ENCODE measurements around the gene ITPR2. TPM values are rescaled to one million over a fixed set of nuclear protein-coding genes. Genes with fewer than 3 reads are reported as not detected.

ITPR2 gene
- polyA plus RNA-seq, 1 donor from 2014 or later: 27.5 TPM

DNA sequence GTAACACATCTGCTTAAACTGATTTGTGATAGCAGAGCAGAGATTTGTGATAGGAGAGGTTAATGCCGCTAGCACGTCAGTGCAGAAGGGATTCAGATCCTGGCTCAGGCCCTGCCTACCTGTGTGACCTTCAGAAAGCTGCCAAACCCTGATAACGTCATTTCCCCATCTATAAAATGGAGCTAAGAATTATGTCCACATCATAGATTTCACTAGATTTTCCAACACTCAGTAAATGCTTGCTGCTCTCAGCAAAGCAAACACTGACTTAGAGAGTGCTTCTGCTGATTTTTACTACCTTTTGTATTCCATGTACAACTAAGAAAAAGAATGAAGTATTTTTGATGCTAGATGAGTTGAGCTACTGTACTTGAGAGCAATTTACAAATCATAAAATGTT is 261.4 kb downstream of the ITPR2 start:
- no peaks in the 10 kb centered on the region for H3K27me3 Mint-ChIP-seq
- no peak overlapping the region for H3K4me3 Mint-ChIP-seq
- H3K4me1 Mint-ChIP-seq: peaks cover 12 to 27% (median 13%) of the 10 kb centered on the region in 3 donors
- no peak overlapping the region for H3K27ac Mint-ChIP-seq
- H3K36me3 Mint-ChIP-seq: peaks cover 6% of the 10 kb centered on the region
- peaks cover 0 to 1% (median 0%) of the 10 kb centered on the region in 3 donors for H3K9me3 Mint-ChIP-seq

- H3K9me3 Mint-ChIP-seq: no peaks in the 10 kb centered on the region
- no peak overlapping the region for H3K4me3 Mint-ChIP-seq
- peaks cover 14% of the 10 kb centered on the region for H3K36me3 Mint-ChIP-seq
Observed at GRCh38 chr12:26567126-26567525, 265.9 kb downstream of the ITPR2 start.

GRCh38 chr12:26566675-26567074 is 266.3 kb downstream of the ITPR2 start:
- no peak overlapping the region for H3K4me3 Mint-ChIP-seq
- peaks cover 0 to 2% (median 0%) of the 10 kb centered on the region in 3 donors for H3K4me1 Mint-ChIP-seq
- no peak overlapping the region for H3K27ac Mint-ChIP-seq
- H3K36me3 Mint-ChIP-seq: peaks cover 14% of the 10 kb centered on the region
- no peaks in the 10 kb centered on the region for H3K9me3 Mint-ChIP-seq
- no peaks in the 10 kb centered on the region for H3K27me3 Mint-ChIP-seq

More at GRCh38 chr12:26567126-26567525, 265.9 kb downstream of the ITPR2 start:
- peaks cover 0 to 2% (median 0%) of the 10 kb centered on the region in 3 donors for H3K4me1 Mint-ChIP-seq
- H3K27ac Mint-ChIP-seq: no peak overlapping the region
- H3K27me3 Mint-ChIP-seq: no peaks in the 10 kb centered on the region

DNA sequence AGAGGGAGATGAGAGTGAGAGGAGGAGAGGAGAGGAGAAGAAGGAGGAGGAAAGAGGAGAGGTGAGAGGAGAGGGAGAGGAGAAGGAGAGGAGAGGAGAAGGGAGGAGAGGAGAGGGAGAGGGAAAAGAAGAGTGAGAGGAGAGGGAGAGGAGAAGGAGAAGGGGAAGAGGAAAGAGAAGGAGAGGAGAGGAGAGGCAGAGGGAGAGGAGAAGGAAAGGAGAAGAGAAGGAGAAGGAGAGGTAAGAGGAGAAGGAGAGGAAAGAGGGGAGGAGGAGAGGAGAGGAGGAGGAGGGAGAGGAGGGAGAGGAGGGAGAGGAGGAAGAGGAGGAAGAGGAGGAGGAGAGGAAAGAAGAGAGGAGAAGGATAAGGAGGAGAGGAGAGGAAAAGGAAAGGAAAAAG is 266.8 kb downstream of the ITPR2 start:
- Mint-ChIP-seq H3K27ac (peak overlapping the region in 1 of 3 donors; percentile 35), H3K27me3 (no peaks in the 10 kb centered on the region), H3K9me3 (no peaks in the 10 kb centered on the region), H3K4me3 (no peak overlapping the region), H3K4me1 (peaks cover 0 to 2% (median 0%) of the 10 kb centered on the region in 3 donors), H3K36me3 (peaks cover 14% of the 10 kb centered on the region)

GRCh38 chr12:26564391-26564790 is 268.6 kb downstream of the ITPR2 start:
- Mint-ChIP-seq H3K4me1 (peaks cover 0 to 2% (median 0%) of the 10 kb centered on the region in 3 donors), H3K27me3 (no peaks in the 10 kb centered on the region), H3K27ac (no peak overlapping the region), H3K4me3 (no peak overlapping the region), H3K36me3 (peaks cover 14% of the 10 kb centered on the region), H3K9me3 (no peaks in the 10 kb centered on the region)

DNA sequence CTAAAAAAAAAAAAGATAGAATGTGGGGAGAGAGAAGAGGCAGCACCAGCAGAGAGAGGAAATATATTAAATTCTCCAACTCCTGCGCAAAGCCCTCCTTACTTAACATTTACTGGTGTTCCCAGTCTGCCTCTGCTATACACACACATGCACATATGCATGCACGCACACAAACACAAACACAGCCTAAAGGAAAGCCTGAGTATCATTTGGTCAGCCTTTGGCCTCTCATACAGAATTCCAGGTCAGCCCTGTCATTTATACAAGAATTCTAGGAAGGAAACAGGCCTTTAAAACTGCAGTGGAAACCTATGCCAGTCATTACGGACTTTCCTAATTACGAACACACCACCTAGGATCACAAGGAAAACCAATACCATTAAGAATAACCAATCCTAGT is 269.4 kb downstream of the ITPR2 start:
- H3K4me1 Mint-ChIP-seq: peaks cover 0 to 2% (median 0%) of the 10 kb centered on the region in 3 donors
- no peaks in the 10 kb centered on the region for H3K9me3 Mint-ChIP-seq
- H3K36me3 Mint-ChIP-seq: peaks cover 14% of the 10 kb centered on the region
- H3K27ac Mint-ChIP-seq: no peak overlapping the region
- no peak overlapping the region for H3K4me3 Mint-ChIP-seq
- H3K27me3 Mint-ChIP-seq: no peaks in the 10 kb centered on the region

DNA sequence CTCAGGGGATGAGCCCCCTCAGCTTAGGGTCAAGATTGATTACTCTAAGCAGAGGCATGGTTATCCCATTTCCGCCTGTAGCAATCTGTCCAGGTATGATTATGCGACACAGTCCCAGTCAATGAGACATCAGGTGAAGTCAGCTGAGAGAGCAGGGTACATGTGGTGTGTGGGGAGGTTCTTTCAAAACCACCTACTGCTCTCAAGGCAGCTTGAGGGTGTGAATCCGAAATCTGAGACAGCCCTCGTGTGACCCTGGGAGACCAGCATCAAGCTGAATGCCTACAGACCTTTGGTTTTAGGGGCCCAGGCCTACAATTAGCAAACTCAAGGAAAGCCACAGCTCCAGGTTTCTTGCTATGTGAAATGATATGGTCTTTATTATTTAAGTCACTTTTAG is 275.7 kb downstream of the ITPR2 start:
- Mint-ChIP-seq H3K4me1 (no peaks in the 10 kb centered on the region), H3K36me3 (peaks cover 7% of the 10 kb centered on the region), H3K27ac (peak overlapping the region in 1 of 3 donors; percentile 18), H3K27me3 (no peaks in the 10 kb centered on the region), H3K4me3 (no peak overlapping the region), H3K9me3 (no peaks in the 10 kb centered on the region)

GRCh38 chr12:26556916-26557315 is 276.1 kb downstream of the ITPR2 start:
- peak overlapping the region in 1 of 3 donors; percentile 18 for H3K27ac Mint-ChIP-seq
- no peaks in the 10 kb centered on the region for H3K9me3 Mint-ChIP-seq
- no peak overlapping the region for H3K4me3 Mint-ChIP-seq
- H3K36me3 Mint-ChIP-seq: peaks cover 6% of the 10 kb centered on the region
- H3K27me3 Mint-ChIP-seq: no peaks in the 10 kb centered on the region
- H3K4me1 Mint-ChIP-seq: no peaks in the 10 kb centered on the region

DNA sequence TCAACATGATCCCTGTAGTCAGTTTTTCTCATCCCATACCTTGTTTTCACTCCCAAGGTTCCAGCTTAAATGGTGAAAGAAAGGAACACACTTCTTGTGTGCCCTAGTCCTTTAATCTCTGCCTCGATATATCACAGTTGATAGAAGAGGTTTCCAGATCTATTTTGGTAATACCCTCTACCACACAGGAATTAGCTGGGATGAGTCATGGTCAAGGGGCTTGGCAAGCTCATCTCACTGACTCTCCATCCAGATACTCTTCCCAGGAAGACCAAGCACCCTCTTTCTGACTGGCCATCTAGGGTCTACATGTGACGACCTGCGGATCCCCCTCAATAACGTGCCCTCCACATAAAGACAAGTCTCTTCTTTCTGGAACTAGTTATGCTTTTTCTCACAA is 277.9 kb downstream of the ITPR2 start:
- H3K9me3 Mint-ChIP-seq: no peaks in the 10 kb centered on the region
- H3K36me3 Mint-ChIP-seq: peaks cover 6% of the 10 kb centered on the region
- no peaks in the 10 kb centered on the region for H3K27me3 Mint-ChIP-seq
- H3K4me3 Mint-ChIP-seq: no peak overlapping the region
- no peak overlapping the region for H3K27ac Mint-ChIP-seq
- peaks cover 0 to 4% (median 0%) of the 10 kb centered on the region in 3 donors for H3K4me1 Mint-ChIP-seq

GRCh38 chr12:26554332-26554731 is 278.7 kb downstream of the ITPR2 start:
- peaks cover 6% of the 10 kb centered on the region for H3K36me3 Mint-ChIP-seq
- H3K4me1 Mint-ChIP-seq: peaks cover 0 to 4% (median 0%) of the 10 kb centered on the region in 3 donors
- H3K27me3 Mint-ChIP-seq: no peaks in the 10 kb centered on the region
- no peak overlapping the region for H3K4me3 Mint-ChIP-seq
- no peaks in the 10 kb centered on the region for H3K9me3 Mint-ChIP-seq
- no peak overlapping the region for H3K27ac Mint-ChIP-seq

- Mint-ChIP-seq H3K4me1 (peaks cover 0 to 4% (median 0%) of the 10 kb centered on the region in 3 donors), H3K4me3 (no peak overlapping the region), H3K9me3 (no peaks in the 10 kb centered on the region), H3K27ac (no peak overlapping the region), H3K27me3 (no peaks in the 10 kb centered on the region), H3K36me3 (peaks cover 23% of the 10 kb centered on the region)
Observed at GRCh38 chr12:26551385-26551784, 281.6 kb downstream of the ITPR2 start.

DNA sequence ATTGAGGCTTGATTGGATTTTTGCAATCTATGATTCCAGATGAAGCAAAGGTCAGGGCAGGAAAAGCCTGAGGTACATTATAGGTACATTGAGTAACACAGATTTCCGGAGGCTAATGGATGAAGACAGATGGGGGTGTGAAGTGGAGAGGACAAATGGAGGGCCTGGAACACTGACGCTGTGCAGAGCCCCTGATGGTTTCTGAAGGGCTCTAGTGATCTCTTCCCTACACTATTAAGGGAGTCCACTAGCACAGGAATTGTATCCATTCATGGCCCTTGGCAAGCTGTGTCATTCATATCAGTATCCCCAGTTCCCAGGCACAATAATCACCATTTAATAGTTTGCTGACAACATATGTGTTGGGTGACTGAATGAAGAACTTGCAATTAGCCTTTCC is 284.8 kb downstream of the ITPR2 start:
- H3K4me3 Mint-ChIP-seq: no peak overlapping the region
- no peaks in the 10 kb centered on the region for H3K27me3 Mint-ChIP-seq
- peaks cover 0 to 4% (median 0%) of the 10 kb centered on the region in 3 donors for H3K4me1 Mint-ChIP-seq
- peaks cover 0 to 2% (median 0%) of the 10 kb centered on the region in 3 donors for H3K9me3 Mint-ChIP-seq
- H3K27ac Mint-ChIP-seq: no peak overlapping the region
- H3K36me3 Mint-ChIP-seq: peaks cover 32% of the 10 kb centered on the region

- Mint-ChIP-seq H3K9me3 (peaks cover 0 to 2% (median 0%) of the 10 kb centered on the region in 3 donors), H3K27ac (no peak overlapping the region), H3K36me3 (peaks cover 28% of the 10 kb centered on the region), H3K4me3 (no peak overlapping the region), H3K4me1 (peaks cover 0 to 2% (median 0%) of the 10 kb centered on the region in 3 donors), H3K27me3 (no peaks in the 10 kb centered on the region)
Observed at GRCh38 chr12:26546535-26547314, 286.3 kb downstream of the ITPR2 start.

DNA sequence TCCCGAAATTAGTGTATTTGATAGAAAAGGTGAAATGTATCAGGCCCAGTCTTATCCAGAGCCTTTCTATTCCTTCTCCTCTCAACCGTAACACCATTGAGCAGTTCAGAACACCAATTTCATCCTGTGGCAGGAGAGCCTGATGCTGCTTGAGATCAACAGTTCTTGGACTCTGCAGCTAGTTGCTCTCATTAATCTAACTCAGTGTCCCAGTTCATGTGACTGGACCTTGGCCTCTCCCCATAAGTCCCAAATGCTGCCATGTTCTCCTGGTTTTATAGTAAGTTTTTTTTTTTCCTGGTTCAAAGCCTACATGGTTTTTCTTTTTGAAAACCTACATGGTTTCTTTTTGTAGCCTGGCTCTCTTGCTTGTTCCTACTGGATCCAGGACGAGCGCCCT is 293.9 kb downstream of the ITPR2 start:
- H3K27ac Mint-ChIP-seq: peak overlapping the region in 1 of 3 donors; percentile 51
- no peaks in the 10 kb centered on the region for H3K9me3 Mint-ChIP-seq
- peaks cover 17% of the 10 kb centered on the region for H3K36me3 Mint-ChIP-seq

GRCh38 chr12:26537651-26538050 is 295.3 kb downstream of the ITPR2 start:
- H3K36me3 Mint-ChIP-seq: peaks cover 18% of the 10 kb centered on the region

More for the DNA sequence above, 293.9 kb downstream of the ITPR2 start:
- Mint-ChIP-seq H3K27me3 (no peaks in the 10 kb centered on the region), H3K4me1 (peaks cover 0 to 2% (median 0%) of the 10 kb centered on the region in 3 donors), H3K4me3 (no peak overlapping the region)

GRCh38 chr12:26537126-26537525 is 295.9 kb downstream of the ITPR2 start:
- no peak overlapping the region for H3K27ac Mint-ChIP-seq
- H3K4me3 Mint-ChIP-seq: no peak overlapping the region
- H3K36me3 Mint-ChIP-seq: peaks cover 18% of the 10 kb centered on the region
- no peaks in the 10 kb centered on the region for H3K9me3 Mint-ChIP-seq
- H3K27me3 Mint-ChIP-seq: no peaks in the 10 kb centered on the region
- H3K4me1 Mint-ChIP-seq: peaks cover 0 to 2% (median 0%) of the 10 kb centered on the region in 3 donors

More at GRCh38 chr12:26537651-26538050, 295.3 kb downstream of the ITPR2 start:
- Mint-ChIP-seq H3K9me3 (no peaks in the 10 kb centered on the region), H3K27me3 (no peaks in the 10 kb centered on the region), H3K4me1 (peaks cover 0 to 2% (median 0%) of the 10 kb centered on the region in 3 donors), H3K4me3 (no peak overlapping the region), H3K27ac (no peak overlapping the region)
